ENCODE data around the gene ZC3H12C.

Gene ZC3H12C

DNA sequence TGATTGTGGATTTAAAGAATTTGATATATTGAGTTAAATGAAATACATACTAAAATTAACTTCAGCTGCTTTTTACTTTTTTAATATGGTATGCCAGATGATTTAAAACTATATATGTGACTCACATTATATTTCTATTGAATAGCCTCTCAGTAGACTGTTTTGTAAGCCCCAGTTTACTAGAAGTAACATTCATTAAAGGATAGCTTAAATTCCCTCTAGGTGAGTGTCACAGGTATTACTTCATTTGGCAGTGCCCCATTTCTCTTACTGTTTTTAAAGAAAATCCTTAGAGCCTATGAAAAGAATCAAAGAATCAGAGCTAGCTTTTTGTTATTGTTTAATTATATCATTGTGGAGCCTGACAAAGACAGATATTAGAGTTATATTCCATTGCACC lies 48.6 kb downstream of the ZC3H12C start:
- POLR2A ChIA-PET: no interaction called here
- CTCF ChIA-PET: interaction anchor here (1.1 to 1.5 kb wide), 3 partner anchors 11 to 23 kb away, joined by 3 to 4 read pairs (median 3); no protein-coding TSS in a partner anchor
- TF ChIP-seq, protein P1, sequence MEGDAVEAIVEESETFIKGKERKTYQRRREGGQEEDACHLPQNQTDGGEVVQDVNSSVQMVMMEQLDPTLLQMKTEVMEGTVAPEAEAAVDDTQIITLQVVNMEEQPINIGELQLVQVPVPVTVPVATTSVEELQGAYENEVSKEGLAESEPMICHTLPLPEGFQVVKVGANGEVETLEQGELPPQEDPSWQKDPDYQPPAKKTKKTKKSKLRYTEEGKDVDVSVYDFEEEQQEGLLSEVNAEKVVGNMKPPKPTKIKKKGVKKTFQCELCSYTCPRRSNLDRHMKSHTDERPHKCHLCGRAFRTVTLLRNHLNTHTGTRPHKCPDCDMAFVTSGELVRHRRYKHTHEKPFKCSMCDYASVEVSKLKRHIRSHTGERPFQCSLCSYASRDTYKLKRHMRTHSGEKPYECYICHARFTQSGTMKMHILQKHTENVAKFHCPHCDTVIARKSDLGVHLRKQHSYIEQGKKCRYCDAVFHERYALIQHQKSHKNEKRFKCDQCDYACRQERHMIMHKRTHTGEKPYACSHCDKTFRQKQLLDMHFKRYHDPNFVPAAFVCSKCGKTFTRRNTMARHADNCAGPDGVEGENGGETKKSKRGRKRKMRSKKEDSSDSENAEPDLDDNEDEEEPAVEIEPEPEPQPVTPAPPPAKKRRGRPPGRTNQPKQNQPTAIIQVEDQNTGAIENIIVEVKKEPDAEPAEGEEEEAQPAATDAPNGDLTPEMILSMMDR (IDR thresholded peaks at IDR 0.05; ENCODE audit: control extremely low read depth, extremely low read depth, low read depth, missing control alignments): no peak
- no peak for DNase-seq (ENCODE audit: extremely low spot score)

DNA sequence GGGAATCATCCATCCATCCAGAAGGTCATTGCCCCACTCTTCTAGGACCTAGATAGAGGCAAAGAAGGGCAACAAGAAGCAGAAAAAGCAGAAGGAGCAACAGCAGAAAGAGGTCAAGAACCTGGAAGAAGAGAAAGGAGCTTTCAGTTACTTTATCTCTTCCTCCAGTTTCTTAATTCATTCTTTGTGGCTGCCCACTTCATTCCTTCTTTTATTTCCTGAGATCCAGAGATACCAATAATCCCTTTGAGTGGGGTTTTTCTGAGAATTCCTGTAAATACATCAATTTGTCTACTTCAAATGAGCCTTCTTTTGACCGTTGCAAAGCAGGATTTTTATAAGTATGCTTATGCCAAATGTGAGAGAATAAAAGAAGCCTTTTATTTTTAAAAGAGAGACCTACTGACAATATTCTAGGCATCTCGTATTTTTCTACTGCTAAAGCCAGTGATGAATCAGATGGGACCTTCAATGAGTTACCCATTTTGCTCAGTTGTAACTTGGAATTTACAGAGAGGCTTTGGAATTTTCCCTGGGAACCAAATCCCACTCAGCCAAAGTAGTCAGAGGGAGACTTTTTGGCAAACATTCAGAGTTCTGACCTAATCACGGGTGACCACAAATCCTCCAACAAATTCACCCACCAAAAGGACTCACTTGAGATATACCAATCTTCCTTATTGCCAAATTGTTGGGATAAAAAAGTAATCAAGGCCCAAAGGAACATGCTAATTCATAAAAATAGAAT lies 54.9 kb downstream of the ZC3H12C start:
- ChIA-PET POLR2A (no interaction called here), CTCF (interaction anchor here (1.0 to 1.2 kb wide), 2 partner anchors 8 to 9 kb away, joined by 3 to 5 read pairs; no protein-coding TSS in a partner anchor)
- no peak for DNase-seq (ENCODE audit: extremely low spot score)
- TF ChIP-seq, protein P1 (IDR thresholded peaks at IDR 0.05; ENCODE audit: control extremely low read depth, extremely low read depth, low read depth, missing control alignments): no peak

DNA sequence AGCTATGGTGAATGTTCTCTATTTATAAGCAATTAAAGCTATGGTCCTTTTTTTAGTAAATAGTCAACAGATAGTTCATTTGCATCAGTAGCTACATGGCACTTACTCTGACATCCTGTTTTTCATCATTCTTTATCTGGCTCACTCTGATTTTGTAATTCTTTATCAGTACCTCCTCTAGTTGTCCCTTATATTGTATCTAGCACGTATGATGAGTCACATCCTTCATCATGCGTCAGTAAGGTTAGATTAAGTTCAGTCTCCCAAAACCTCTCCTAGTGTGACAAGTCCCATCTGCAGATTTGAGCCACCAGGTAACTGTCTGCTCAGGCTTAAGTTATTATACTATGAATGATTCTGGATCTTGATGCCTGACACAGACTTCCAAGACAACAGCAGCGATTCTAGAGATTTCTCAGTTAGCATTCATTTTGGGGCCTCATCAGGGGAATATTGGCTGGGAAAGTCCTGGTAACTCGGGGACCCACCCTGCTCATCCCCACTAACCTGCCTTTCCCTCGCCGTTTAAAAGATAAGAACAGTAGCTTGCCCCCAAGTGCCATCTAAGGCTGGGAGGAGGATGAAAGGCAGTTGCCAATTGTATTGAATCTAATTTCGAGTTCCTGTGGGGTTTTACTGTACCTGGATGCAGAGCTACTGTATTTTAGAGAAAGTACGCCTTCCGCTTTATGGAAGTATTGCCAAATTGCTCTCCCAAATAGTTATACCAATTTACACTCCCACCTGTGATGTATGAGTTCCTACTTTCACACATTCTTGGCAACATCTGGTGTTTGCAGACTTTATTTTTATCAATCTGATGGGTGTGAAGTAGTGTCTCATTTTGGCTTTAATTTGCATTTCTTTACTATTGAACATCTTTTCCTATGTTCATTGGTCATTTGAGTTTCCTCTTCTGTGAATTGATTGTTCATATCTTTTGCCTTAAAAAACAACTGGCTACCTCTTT lies 55.9 kb downstream of the ZC3H12C start:
- TF ChIP-seq, protein P1 (IDR thresholded peaks at IDR 0.05; ENCODE audit: control extremely low read depth, extremely low read depth, low read depth, missing control alignments): no peak
- DNase-seq (ENCODE audit: extremely low spot score): no peak
- ChIA-PET CTCF (interaction anchor here (1.0 kb wide), 1 partner anchor 9 kb away, joined by 5 read pairs; no protein-coding TSS in a partner anchor), POLR2A (no interaction called here)

DNA sequence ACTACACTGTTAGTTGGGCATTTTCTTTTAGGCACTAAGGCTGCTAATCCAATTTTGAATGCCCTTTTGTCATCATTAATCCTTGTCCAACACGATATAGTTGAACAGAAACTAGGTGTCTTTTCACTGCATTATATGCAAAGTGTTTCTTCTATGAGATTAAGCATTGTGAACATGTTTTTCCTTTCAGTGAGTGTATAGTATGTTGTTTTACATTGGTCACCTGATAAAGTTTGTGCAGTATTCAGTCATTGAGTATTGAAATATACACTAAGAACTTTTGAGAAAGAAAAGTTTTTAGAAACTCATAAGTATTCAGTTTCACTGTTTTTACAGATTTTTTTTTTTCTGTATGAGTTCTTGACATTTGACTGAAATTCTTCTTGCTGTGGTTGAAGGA lies 59.0 kb downstream of the ZC3H12C start:
- POLR2A ChIA-PET: no interaction called here
- DNase-seq (ENCODE audit: extremely low spot score): no peak
- CTCF ChIA-PET: interaction anchor here (1.4 kb wide), 1 partner anchor 11 kb away, joined by 3 read pairs; no protein-coding TSS in a partner anchor
- TF ChIP-seq, protein P1 (IDR thresholded peaks at IDR 0.05; ENCODE audit: control extremely low read depth, extremely low read depth, low read depth, missing control alignments): no peak

DNA sequence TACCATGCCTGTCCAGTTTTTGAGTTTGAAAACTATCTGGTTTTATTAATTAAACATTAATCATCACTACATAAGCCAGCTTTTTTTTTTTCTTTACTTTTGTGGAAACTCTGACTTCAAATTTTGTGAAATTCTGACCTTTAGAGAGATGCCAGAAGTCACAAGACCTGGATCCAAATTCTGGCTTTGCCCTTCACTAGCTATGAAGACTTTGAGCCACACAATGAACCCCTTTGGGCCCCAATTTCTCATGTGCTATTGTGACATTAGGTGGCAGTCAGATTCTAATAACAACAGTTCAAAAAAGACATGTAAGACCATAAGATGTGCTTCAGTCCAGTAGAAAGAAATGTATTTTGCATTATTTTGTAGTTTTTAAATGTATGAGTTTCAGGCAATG lies 60.3 kb downstream of the ZC3H12C start:
- POLR2A ChIA-PET: no interaction called here
- TF ChIP-seq, protein P1 (IDR thresholded peaks at IDR 0.05; ENCODE audit: control extremely low read depth, extremely low read depth, low read depth, missing control alignments): no peak
- DNase-seq (ENCODE audit: extremely low spot score): no peak
- CTCF ChIA-PET: interaction anchor here (0.6 to 1.4 kb wide), 3 partner anchors 9 to 1025 kb away, joined by 3 to 4 read pairs (median 3); no protein-coding TSS in a partner anchor

DNA sequence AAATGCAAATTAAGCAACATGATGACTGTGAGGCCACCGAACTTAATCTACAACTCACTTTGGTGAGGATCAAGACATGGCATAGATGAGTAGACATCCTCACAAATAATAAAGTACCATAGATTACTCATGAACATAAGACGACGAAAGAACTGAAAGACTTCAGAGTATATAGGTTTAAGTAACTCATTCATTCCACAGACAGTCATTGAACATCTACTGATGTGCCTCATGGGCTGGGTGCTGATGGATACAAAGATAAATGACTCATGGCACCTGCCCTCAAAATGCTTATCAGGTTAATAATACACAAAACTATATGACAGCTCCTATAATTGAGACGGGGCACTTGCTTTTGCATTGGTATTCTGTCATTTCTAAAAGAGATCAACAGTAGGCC lies 63.3 kb downstream of the ZC3H12C start:
- POLR2A ChIA-PET: no interaction called here

More for the DNA sequence above, 63.3 kb downstream of the ZC3H12C start:
- CTCF ChIA-PET: interaction anchor here (1.4 to 3.3 kb wide), 4 partner anchors 9 to 18 kb away, joined by 3 to 8 read pairs (median 4); no protein-coding TSS in a partner anchor
- DNase-seq (ENCODE audit: extremely low spot score): no peak
- TF ChIP-seq, protein P1 (IDR thresholded peaks at IDR 0.05; ENCODE audit: control extremely low read depth, extremely low read depth, low read depth, missing control alignments): no peak
